Fibroblast of lung (primary cell): ENCODE results near the gene TTC6. TPM values are rescaled to one million over a fixed set of nuclear protein-coding genes. Genes with fewer than 3 reads are reported as not detected.
"Not testable (repeated sequence)": the region's sequence is repeated elsewhere in the genome, so short reads cannot be mapped to it uniquely, and the experiment has no call there.

Source experiments
- DNase-seq, 2 donors: peaks; one replicate each; pipeline versions ENCODE4 v3.0.0 to v3.0.0-alpha.2; 2010; ENCODE audit warnings: low read depth in 2 of 2
- H2AFZ ChIP-seq: 2 replicates; pipeline ENCODE4 v1.5.1; 2012; ENCODE audit warnings: low read length, control low read depth, inconsistent platforms
- H3K27ac ChIP-seq: 2 replicates; pipeline ENCODE4 v1.5.1; 2011; ENCODE audit warnings: low read length, control low read depth; ENCODE audit not compliant: insufficient read depth
- H3K27me3 ChIP-seq: 2 replicates; pipeline ENCODE4 v1.5.1; 2011; ENCODE audit warnings: mild to moderate bottlenecking, low read length; ENCODE audit not compliant: control insufficient read depth, insufficient read depth
- H3K36me3 ChIP-seq: 2 replicates; pipeline ENCODE4 v1.5.1; 2011; ENCODE audit warnings: low read length; ENCODE audit not compliant: control insufficient read depth, insufficient read depth
- H3K4me1 ChIP-seq: 2 replicates; pipeline ENCODE4 v1.5.1; 2011; ENCODE audit warnings: low read length; ENCODE audit not compliant: control insufficient read depth, insufficient read depth; ENCODE audit errors: extremely low read depth
- H3K4me2 ChIP-seq: 2 replicates; pipeline ENCODE4 v1.5.1; 2011; ENCODE audit warnings: low read length, control low read depth; ENCODE audit not compliant: insufficient read depth; ENCODE audit errors: extremely low read depth
- H3K4me3 ChIP-seq, 4 experiments: fragments of 200-600 bp in 1 of 4; sonication (generic) in 1 of 4; replicated peaks in 1 of 4; 2 replicates each; pipeline ENCODE4 v1.5.1; 2011 to 2016; ENCODE audit warnings: low read length in 4 of 4, low read depth in 3 of 4, mild to moderate bottlenecking in 3 of 4, control low read depth in 2 of 4, inconsistent platforms in 1 of 4, mixed read lengths in 1 of 4; ENCODE audit not compliant: insufficient read depth in 1 of 4; ENCODE audit errors: control extremely low read depth in 1 of 4
- H3K79me2 ChIP-seq: 2 replicates; pipeline ENCODE4 v1.5.1; 2012; ENCODE audit warnings: mild to moderate bottlenecking, low read length, inconsistent platforms; ENCODE audit not compliant: control insufficient read depth, insufficient read depth
- H3K9ac ChIP-seq: 2 replicates; pipeline ENCODE4 v1.5.1; 2011; ENCODE audit warnings: mild to moderate bottlenecking, low read length, control low read depth; ENCODE audit not compliant: insufficient read depth
- H3K9me3 ChIP-seq: 2 replicates; pipeline ENCODE4 v1.5.1; 2012; ENCODE audit warnings: low read depth, low read length; ENCODE audit not compliant: control insufficient read depth, insufficient read depth
- H4K20me1 ChIP-seq: 2 replicates; pipeline ENCODE4 v1.5.1; 2011; ENCODE audit warnings: low read length; ENCODE audit not compliant: control insufficient read depth, insufficient read depth; ENCODE audit errors: extremely low read depth
- EZH2 ChIP-seq: IDR thresholded peaks from 2 replicates; pipeline ENCODE4 v1.5.1; 2012; ENCODE audit warnings: low read length, control low read depth, mild to moderate bottlenecking; ENCODE audit errors: missing control alignments
- polyA plus RNA-seq, 2 donors: library from polyadenylated mRNA; depleted of rRNA in 1 of 2; stranded (reverse) in 1 of 2; unstranded in 1 of 2; fragments of >200 nt; gene quantifications; 2 replicates each; pipeline ENCODE4 v1.2.1, GENCODE V29; 2011 to 2012; ENCODE audit warnings: missing spikeins in 1 of 2
- total RNA-seq: library from RNA; depleted of rRNA; stranded (reverse); fragments of >200 nt; gene quantifications from 2 replicates; pipeline ENCODE4 v1.2.1, GENCODE V29; 2014
- TF ChIP-seq, protein P1 (sequence below), 2 donors: IDR thresholded peaks in 1 of 2; conservative IDR thresholded peaks in 1 of 2; 1 replicate in 1 of 2; 2 replicates in 1 of 2; pipeline ENCODE4 v1.5.1; 2011 to 2012; ENCODE audit warnings: low read length in 2 of 2, control low read depth in 1 of 2, inconsistent platforms in 1 of 2, low read depth in 1 of 2, mild to moderate bottlenecking in 1 of 2

Gene TTC6
- total and polyA plus RNA-seq, 2 donors (not counting 1 experiment from before 2014, with no cell fraction given): 0.17 TPM; not detected in 1

DNA sequence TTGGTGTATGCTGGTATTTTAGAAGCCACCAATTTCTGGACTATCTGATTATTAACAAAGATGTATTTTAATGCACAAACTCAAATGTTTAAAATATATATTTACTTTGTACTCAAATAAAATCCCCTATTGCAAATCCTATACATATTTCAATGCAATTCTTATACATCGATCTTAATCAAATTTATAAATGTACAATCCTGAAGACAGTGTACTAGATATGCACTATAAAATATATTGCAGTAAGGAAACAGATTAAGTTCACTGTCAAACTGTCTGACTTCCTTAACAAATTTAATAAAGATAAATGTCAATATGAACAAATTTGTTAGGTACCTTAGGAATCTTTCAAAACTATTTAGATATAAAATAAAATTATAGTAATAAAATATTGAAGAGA is 44.3 kb upstream of the TTC6 start:
- H3K79me2 ChIP-seq: no peaks in the 10 kb centered on the region
- H3K27ac ChIP-seq: no peak overlapping the region
- peaks cover 3% of the 10 kb centered on the region for H3K4me1 ChIP-seq
- H2AFZ ChIP-seq: no peak overlapping the region
- no peak for DNase-seq
- no peak overlapping the region for H3K9ac ChIP-seq
- TF ChIP-seq, protein P1, sequence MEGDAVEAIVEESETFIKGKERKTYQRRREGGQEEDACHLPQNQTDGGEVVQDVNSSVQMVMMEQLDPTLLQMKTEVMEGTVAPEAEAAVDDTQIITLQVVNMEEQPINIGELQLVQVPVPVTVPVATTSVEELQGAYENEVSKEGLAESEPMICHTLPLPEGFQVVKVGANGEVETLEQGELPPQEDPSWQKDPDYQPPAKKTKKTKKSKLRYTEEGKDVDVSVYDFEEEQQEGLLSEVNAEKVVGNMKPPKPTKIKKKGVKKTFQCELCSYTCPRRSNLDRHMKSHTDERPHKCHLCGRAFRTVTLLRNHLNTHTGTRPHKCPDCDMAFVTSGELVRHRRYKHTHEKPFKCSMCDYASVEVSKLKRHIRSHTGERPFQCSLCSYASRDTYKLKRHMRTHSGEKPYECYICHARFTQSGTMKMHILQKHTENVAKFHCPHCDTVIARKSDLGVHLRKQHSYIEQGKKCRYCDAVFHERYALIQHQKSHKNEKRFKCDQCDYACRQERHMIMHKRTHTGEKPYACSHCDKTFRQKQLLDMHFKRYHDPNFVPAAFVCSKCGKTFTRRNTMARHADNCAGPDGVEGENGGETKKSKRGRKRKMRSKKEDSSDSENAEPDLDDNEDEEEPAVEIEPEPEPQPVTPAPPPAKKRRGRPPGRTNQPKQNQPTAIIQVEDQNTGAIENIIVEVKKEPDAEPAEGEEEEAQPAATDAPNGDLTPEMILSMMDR (conservative IDR thresholded peaks at IDR 0.05 in 1 of 2, IDR thresholded peaks at IDR 0.05 in 1 of 2; ENCODE audit: low read depth in 1 of 2, low read length in 2 of 2): no peak
- no peak for TF ChIP-seq EZH2
- H3K36me3 ChIP-seq: no peaks in the 10 kb centered on the region
- no peak overlapping the region for H3K4me3 ChIP-seq
- H4K20me1 ChIP-seq: no peaks in the 10 kb centered on the region
- no peaks in the 10 kb centered on the region for H3K27me3 ChIP-seq
- H3K9me3 ChIP-seq: no peaks in the 10 kb centered on the region
- no peak overlapping the region for H3K4me2 ChIP-seq

DNA sequence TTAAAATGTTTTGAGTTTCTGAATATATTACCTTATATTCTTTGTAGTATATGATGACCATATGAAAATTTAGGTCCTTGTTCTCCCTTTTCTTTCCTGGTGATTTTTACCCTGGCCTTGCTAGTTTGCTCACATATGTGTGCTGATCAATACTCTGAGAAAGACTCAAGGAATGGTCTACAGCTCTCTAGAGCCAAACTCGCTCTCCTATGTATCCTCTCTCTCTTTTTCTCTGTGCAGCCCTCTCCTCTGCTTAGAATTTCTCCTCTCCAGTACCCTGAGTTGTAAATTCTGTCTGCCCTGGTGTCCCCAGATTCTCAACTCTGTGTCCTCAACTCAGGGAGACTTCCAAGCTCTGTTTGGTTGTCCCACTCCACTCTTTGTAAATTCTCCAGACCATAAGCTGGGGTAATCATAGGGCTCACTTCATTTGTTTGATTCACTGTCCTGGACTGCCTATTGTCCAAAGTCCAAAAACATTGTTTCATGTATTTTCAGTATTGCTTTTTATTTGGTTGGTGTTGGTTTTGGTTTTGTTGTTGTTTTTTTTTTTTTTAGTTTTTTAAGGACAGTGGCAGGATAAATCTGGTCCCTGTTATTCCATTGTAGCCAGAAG is 41.4 kb upstream of the TTC6 start:
- H3K4me1 ChIP-seq: no peaks in the 10 kb centered on the region
- H3K36me3 ChIP-seq: no peaks in the 10 kb centered on the region
- no peaks in the 10 kb centered on the region for H3K9me3 ChIP-seq
- H3K9ac ChIP-seq: no peak overlapping the region
- H3K27me3 ChIP-seq: no peaks in the 10 kb centered on the region
- no peak for DNase-seq
- no peak overlapping the region for H3K27ac ChIP-seq
- no peaks in the 10 kb centered on the region for H4K20me1 ChIP-seq
- H3K4me3 ChIP-seq: no peak overlapping the region
- TF ChIP-seq, protein P1 (conservative IDR thresholded peaks at IDR 0.05 in 1 of 2, IDR thresholded peaks at IDR 0.05 in 1 of 2; ENCODE audit: low read depth in 1 of 2, low read length in 2 of 2): no peak
- no peak for TF ChIP-seq EZH2
- H3K79me2 ChIP-seq: no peaks in the 10 kb centered on the region
- no peak overlapping the region for H2AFZ ChIP-seq
- H3K4me2 ChIP-seq: no peak overlapping the region

GRCh38 chr14:37555596-37555995 is 39.8 kb upstream of the TTC6 start:
- H3K9me3 ChIP-seq, H3K4me1 ChIP-seq, H3K27ac ChIP-seq, H3K36me3 ChIP-seq, H2AFZ ChIP-seq, H3K4me3 ChIP-seq, DNase-seq, H3K4me2 ChIP-seq, H3K9ac ChIP-seq, H3K27me3 ChIP-seq, H3K79me2 ChIP-seq, H4K20me1 ChIP-seq: not testable (repeated sequence)
